GM19328 (cell line): ENCODE results near the gene GSTO2.
A peak's percentile ranks its signal among the peaks of the same experiment; 100 is the strongest.

Experiments
- ATAC-seq: cut with Tn5 transposase; IDR thresholded peaks from one replicate; pipeline ENCODE4 v1.9.1; 2021; ENCODE audit warnings: mild to moderate bottlenecking, moderate library complexity; ENCODE audit not compliant: unreplicated experiment

The GSTO2 gene

DNA sequence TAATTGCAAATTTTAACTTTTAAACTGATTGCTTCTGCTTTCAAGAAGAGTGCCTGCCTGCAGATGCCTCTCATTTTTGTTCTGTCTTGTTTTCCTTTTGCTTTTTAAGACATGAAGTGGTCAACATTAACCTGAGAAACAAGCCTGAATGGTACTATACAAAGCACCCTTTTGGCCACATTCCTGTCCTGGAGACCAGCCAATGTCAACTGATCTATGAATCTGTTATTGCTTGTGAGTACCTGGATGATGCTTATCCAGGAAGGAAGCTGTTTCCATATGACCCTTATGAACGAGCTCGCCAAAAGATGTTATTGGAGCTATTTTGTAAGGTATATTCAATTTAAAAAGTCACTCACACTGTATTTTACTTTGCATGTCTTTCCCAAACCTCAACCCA, 8.8 kb downstream of the GSTO2 start:
- no peak for ATAC-seq

DNA sequence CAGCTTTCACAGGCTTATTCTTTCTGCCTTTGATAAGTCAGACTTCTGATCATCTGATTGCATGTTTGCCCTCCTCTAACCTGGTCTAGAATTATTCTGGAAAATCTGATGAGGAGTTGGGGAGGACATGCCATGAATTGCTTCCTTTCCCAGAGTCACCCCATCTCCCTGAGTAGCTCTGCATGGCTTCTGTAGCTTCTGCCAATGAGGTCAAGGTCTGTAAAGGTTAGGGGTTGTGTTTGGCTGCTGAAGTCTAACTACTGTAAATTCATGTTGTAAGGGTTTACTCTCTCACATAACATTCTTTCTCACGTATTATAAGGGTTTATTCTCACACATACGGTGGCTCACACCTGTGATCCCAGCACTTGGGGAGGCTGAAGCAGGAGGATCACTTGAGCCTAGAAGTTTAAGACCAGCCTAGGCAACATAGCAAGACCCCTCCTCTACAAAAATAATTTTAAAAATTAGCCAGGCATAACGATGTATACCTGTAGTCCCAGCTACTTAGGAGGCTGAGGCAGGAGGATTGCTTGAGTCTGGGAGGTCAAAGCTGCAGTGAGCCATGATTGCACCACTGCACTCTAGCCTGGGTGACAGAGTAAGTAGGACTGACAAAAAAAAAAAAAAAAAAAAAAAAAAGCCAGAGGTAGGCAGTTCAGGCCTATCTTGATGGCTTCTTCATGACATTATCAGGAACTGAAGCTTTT, 10.7 kb downstream of the GSTO2 start:
- ATAC-seq = no peak

DNA sequence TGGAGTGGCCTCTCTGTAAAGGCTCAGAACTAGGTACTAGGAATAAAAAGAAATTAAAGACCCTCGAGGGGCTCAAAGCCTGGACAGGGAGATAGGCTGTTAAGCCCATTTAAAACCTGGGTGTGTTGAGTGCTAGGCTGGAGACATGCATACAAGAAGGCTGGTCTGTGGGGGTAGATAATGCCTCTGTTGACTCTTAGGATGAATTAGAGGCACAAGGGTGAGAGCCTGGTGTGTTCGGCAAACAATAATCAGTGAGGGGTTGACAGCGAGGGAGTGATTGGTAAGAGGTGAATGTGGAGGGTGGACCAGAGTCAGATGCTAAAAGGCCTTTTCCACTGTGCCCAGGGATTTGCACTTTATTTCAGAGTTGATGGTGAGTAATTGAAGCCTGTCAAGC, 12.7 kb downstream of the GSTO2 start:
- ATAC-seq = no peak

DNA sequence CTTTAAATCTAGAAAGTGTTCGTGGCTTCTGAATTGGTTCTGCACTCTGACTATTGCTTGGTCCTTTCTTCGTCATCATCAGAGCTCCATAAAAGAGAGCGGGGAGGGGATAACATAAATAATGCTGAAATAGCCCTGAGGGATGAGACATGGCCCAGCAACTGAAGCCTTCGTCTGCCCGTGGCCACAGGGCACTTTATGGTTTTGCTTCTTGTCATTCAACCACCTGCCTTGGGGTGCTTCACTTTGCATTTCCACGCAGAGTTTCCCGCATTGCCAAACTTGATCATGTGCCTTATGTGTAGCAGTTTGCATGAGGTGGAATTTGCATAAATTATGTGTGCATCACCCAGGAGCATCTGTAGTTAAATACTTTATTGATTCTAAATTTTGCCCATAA, 15.9 kb downstream of the GSTO2 start:
- ATAC-seq = no peak

DNA sequence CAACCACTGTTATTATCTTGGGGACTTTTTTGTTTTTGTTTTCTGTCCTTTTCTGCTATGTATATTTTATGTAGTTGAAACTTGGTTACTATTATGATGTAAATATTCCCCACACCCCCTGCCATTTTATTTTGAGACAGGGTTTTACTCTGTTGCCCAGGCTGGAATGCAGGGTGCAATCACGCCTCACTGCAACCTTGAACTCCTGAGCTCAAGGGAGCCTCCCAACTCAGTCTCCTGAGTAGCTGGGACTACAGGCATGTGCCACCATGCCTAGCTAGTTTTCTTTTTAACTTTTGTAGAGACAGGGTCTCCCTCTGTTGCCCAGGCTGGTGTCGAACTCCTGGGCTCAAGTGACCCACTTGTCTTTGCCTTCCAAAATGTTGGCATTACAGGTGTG, 18.0 kb downstream of the GSTO2 start:
- no peak for ATAC-seq

DNA sequence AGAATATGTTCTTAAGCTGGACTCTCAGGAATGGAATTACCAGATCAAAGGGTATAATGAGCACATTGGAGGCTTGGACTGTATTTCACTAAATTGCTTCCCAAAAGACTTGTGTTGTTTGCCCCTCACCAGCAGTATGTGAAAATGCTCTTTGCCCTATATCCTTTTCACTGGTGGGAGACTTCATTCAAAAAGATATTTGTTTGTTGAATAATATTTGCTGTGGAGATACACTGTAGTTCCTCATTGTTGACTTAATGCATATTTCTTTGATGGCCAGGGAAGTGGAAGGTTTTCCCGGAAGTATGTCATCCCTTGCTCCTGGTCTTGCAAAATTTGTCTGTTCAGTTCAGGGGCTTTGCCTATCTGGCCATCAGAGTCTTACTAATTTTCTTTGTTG, 19.4 kb downstream of the GSTO2 start:
- no peak for ATAC-seq

DNA sequence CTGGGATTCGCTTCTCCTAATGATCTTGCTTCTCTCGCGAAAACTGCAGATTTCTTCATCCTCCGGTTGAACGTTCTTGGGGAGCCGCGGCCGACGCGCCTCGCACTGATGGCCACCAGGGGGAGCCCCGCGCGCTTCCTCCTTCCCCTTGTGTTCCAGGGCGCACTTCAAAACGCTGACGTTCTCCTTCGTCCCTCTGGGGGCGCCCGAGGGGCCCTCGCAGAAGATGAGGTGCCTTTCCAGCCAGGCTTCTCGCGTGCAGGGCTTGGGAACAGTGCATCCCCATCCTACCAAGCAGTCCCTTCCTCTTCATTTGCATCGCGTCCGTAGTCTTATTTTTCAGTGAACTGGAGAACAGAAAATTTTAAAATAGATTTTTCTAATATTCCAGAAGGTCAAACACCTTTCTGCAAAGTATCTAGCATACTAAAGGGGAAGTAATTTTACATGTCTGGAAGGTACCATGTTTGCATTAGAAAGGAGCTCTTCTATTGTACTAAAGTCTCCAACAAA, 22.5 kb downstream of the GSTO2 start:
- peak; percentile 98 for ATAC-seq

DNA sequence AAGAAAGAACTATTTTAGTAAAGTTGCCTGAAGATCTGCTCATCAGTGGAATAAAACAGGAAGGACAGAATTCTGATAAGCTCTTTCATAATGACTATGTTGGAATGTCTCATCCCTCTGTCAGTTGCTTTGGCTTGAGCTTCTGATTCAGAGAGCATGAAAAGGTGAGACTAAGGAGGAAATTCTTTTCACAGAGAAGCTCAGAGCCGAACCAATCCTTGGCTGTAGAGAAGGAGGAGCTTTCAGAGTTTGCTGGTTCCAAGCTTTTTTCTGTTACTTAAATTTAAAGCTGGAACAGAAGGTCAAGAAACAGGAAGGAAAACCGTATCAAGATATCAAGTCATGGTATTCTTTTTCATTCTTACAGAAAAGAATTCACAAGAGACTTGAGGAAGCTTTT, 24.0 kb downstream of the GSTO2 start:
- ATAC-seq = no peak

DNA sequence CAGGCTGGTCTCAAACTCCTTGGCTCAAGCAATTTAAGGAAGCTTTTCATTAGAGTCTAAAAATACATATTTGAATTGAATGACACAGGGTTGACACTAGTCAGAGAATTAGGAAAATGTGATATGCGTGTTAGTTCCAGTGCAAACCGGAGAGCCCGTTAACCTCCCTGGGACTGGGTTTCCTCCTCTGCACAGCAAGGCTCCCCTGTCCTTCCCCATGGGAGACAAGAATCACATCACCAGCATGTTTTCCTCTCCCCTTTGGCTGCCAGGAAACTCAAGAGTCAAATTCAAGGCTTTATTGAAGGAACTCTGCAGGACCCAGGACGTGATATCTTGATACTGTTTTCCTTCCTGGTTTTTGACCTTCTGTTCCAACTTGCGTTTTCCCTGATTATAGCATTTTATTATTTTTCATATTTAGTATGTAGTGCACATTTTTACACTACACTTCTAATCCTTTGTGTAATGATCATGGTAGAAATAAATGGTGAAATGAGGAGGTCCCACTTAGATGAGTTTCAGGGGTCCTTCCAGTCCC, 24.9 kb downstream of the GSTO2 start:
- no peak for ATAC-seq

DNA sequence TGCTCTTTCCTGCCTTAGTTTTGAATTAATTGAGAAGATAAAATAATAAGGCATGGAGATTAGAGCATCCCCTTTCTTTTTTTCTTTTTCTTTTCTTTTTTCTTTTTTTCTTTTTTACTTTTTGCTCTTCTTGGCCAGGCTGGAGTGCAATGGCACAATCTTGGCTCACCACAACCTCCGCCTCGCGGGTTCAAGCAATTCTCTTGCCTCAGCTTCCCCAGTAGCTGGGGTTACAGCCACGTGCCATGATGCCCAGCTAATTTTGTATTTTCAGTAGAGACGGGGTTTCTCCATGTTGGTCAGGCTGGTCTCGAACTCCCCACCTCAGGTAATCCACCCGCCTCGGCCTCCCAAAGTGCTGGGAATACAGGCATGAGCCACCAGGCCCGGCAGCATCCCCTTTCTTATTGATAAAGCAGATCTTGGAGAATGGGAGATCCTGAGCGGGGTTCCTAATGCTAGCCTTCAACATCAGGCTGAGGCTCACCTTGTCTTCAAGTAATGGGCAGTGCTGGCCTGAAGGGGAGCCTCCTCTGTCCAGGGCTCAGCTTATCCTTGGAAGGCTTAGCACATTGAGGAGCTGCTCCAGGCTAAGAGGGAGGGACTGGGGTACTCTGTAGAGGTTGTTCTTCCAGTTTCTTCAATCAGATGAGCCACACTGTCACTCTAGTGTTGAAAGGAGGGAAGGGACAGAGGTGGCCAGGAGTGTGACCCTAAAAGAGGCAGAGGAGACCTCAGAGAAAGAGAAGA, 27.9 kb downstream of the GSTO2 start:
- ATAC-seq = no peak

DNA sequence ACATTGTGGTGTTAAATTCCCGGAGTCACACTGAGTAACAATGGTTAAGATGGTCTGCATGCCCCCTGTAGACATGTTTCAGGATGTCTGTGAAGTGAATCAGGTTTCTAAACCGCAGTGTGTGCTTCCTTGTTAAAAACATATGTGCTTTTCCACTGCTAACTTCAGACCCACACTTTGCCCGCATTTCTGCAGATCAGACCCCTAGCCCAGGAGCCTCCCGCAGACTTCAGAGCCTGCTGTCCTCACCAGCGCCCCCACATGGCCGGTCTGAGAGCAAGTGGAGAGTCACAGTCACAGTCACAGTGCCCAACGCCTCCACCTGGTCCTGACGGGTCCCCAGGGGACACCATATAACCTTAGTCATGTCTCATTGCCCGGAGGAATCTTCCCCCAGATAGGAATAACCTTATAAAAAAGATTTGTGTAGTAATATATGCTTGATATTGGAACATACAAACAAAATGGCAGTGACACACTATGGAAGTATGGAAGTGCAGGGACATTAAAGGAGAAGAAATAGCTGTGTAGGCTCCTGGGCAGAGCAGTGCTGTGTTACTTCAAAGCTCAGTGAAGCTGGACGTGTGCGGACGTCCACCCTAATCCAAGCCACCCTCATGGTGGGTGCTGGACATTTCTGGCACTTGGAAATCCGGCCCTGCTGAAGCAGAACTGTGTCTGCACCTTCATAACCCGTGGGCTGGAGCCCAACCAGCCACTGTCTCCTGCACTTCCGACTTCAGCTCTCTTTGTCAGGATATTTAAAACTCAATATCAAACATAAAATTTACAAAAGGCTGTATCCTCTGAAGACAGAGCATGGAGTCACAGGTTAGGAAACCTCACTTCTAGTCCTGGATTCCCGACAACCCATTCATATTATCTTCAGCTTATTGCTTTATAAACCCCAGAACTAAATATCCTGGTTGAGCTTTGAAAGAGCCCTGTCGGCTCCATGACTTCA, 29.0 kb downstream of the GSTO2 start:
- ATAC-seq = no peak

DNA sequence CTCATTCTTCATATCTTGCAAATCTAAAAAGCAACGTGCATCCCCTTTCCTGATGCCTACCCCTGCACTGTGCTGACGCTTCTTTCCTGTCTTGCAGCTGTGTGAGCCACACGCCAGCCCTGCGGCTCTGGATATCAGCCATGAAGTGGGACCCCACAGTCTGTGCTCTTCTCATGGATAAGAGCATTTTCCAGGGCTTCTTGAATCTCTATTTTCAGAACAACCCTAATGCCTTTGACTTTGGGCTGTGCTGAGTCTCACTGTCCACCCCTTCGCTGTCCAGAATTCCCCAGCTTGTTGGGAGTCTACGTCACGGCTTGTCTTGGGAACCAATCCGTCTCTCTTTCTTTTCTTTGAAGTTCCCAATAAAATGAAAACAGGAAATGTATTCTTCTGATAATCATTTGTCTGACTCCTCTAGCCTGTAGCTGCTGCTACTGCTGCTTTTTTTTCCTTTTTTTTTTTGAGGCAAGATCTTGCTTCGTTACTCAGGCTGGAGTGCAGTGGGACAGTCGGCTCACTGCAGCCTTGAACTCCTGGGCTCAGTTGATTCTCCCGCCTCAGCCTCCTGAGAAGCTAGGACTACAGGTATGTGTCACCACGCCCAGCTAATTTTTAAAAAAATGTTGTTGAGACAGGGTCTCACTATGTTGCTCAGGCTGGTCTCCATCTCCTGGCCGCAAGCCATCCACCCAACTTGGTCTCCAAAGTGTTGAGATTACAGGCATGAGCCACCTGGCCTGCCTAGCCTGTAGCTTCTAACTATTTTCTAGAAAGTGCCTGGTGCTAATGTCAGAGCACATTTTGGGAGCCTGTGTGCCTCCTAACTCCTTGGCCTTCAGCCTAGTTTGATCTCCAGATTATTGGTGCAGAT, 30.3 kb downstream of the GSTO2 start:
- ATAC-seq = no peak

DNA sequence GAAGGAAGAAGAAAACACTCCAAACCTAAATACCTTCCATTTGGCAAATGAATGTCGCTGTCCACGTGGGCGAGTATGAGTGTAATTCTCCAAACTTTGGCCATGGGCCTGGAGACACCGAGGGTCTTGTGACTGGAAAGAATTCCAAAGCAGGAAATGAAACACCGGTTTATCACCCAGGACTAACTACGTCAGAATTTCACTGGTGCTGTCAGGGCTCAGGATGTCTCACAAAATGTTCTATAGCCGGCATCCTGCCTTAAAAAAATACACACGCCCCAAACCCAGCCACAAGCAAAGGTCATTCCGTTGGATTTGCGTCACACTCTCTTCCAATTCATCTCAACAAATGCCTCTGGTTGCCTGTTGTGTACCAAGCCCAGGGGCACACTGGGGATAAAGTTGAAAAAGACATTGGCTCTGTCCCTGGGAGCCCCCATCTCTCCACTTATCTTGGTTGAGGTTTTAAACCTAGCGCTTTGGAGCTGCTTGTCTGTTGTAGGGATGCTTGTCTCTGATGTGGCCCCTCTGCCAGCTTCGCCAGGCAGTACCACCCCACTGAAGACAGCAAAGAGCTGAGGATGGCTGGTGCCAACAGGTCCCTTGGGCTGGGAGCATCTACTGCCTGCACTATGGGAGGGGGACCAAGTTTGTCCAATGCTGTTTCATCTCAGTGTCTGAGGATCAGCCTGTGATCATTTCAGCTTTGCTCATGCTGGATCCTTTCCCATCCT, 31.2 kb downstream of the GSTO2 start:
- ATAC-seq = no peak

DNA sequence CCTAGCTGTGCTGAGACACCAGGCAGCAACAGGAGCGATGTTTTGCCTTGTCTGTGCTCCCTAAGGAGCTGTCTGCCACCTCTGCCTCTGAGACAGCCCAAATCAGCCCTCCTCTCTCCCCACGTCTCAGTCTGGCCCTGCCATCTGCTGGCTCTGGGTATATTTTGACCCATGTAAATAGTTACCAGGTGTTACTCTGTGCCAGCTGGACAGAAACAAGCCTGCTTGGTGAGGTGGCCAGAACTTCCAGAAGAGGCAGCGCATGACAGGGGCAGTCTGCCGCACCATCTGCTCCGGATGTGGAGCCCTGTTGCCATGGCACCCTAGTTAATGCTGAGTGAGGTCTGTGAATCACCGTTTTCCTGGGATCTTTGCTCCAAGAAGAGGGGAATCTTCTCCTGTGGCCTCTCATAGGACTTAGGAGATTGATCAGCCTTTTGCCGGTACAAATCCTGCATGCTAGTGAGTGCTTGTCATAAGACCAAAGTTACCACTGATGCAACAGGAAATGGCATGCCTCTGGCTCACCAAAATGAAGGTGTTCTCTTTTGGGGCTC, 31.8 kb downstream of the GSTO2 start:
- ATAC-seq = no peak

DNA sequence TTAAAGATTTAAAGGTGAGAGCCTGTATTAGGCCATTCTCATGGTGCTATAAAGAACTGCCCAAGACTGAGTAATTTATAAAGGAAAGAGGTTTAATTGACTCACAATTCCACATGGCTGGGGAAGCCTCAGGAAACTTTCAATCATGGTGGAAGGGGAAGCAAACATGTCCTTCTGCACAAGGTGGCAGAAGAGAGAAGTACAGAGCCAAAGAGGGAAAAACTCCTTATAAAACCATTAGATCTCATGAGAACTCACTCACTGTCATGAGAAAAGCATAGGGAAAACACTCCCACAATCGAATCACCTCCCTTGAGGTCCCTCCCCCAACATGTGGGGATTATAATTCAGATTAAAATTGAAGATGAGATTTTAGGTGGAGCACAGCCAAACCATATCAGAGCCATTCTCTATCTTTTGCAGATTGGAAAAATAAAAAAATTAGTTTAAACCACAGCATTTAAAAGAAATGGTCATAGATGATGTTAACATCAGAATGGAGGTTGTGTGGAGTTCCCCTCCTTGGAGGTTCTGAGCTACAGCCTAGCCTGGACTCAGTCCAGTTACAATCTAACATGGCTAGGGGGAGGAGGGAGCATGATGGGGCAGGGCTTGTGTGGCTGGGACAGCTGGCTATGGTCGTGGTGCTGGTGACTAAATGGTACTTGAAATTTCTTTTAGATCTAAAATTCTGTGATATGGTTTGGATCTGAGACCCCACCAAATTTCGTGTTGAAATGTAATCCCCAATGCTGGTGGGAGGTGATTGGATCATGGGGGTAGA, 33.1 kb downstream of the GSTO2 start:
- ATAC-seq = no peak

DNA sequence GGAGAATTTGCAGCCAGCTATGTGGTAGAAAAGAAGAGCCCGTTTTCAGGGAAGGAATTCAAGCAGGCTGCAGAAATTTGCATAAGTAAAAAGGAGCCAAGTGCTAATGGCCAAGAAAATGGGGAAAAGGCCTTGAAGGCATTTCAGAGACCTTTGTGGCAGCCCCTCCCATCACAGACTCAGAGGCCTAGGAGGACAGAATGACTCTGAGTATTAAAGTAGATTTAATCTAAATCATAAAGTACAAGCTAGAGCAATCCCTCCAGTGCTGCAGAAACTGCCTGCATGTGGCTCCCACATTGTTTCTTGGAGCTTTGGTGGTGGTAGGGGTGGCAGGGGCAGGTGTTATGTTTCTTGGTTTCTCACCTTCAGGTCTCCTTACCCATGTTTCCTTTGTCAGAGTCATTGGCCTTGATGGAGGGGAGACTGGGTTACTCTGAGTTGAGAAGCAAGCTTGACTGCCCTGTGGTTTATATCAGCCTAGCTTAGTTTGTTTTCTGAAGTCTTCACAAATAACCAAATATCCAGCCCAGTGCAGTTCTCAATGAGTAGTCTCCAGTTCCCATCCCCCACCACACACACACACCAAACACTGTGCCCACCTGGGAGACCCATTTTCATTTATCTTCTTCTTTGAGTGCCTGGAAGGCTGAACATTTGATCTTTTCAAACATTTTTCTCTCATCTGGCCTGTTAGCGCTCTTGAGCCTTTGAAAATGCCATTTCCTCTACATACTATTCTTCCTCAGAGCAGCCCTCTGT, 34.8 kb downstream of the GSTO2 start:
- no peak for ATAC-seq

DNA sequence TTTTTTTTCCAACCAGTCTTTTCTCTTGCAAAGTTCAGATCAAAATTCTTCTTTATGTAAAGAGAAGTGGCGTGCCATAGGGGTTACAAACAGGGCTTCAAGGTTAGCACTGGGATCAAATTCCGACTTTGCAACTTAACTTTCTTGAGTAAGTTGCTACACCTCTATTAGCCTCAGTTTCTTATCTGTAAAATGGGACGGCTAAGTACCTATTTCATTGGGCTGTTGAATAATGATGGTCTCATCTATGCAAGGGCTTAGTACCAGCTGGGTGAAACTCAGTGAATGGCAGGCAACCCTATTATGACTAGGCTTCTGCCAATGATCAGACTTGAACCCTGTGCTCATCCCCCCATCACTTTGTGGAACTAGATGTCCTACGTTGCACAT, 35.4 kb downstream of the GSTO2 start:
- ATAC-seq = no peak

DNA sequence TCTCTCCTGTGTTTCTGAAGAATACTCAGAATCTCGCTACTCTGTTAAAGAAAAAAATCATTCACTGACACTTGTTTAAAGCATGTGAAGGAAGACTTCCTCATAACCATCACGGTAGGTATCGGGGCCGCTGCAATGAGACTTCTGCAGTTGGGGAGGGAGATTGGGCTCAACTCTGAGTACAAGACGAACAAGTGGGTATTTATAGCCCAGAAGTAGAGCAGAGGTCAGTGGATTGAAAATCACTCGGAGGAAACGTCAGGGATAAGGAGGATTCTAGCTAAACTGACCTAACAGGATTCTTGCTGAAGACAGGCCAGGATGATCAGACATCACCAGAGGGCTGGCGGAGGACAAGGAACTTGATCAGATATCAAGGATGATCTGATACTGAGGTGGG, 35.9 kb downstream of the GSTO2 start:
- ATAC-seq = no peak
